Mononuclear cell (primary cell): ENCODE results near the gene MEGF8. TPM values are rescaled to one million over a fixed set of nuclear protein-coding genes. Genes with fewer than 3 reads are reported as not detected.

Experiments used
- H3K27me3 ChIP-seq: 2 replicates; pipeline ENCODE4 v1.6.0; 2011; ENCODE audit warnings: low read length, control low read depth; ENCODE audit not compliant: insufficient read depth
- H3K4me1 ChIP-seq: 2 replicates; pipeline ENCODE4 v1.5.1; 2011; ENCODE audit warnings: mild to moderate bottlenecking, low read length, control low read depth; ENCODE audit not compliant: insufficient read depth
- H3K4me3 ChIP-seq: 2 replicates; pipeline ENCODE4 v1.5.1; 2011; ENCODE audit warnings: mild to moderate bottlenecking, low read length, moderate library complexity
- H3K9me3 ChIP-seq: 2 replicates; pipeline ENCODE4 v1.5.1; 2011; ENCODE audit warnings: low read depth, mild to moderate bottlenecking, control low read depth, low read length
- total RNA-seq: library from RNA; depleted of rRNA; stranded (reverse); fragments of >200 nt; gene quantifications from one replicate; pipeline ENCODE4 v1.2.3, GENCODE V29; 2012

MEGF8 gene
- total RNA-seq, 1 donor: 1.6 TPM

DNA sequence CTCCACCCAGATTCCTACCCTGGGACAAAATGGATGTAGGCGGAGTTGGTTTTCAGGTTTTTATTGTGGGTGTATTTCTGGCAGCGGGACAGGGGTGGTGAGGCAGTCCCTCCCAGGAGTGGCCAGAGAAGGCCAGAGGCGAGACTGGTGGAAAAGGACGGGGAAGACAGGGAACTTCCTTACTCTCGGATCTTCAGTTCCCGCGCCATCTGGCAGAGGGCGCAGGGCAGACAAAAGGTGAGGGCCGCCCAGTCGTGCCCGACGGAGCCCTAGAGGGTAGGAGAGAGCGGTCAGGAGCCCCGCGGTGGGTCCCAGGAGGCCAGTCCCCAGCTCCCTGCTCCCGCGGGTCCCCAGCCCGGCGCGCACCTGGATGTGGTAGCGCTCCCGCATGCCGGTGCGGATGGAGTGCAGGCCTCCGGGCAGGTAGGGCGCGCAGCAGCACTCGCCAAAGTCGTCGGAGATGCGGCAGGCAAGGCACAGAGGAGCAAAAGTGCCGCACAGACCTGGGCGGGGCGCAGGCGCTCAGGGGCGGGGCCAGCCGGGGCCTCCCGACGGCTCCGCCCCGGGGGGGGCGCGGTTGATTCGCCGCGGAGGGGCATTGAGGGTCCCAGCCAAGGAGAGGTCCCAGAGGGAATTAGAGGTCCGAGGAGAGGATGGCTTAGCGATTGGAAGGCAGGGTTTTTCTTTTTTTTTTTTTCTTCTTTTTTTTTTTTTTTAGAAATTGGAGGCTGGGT is 61.7 kb downstream of the MEGF8 start:
- Histone ChIP-seq H3K4me3 (peak overlapping the region; percentile 30), H3K4me1 (peaks cover 13% of the 10 kb centered on the region), H3K27me3 (peaks cover 4% of the 10 kb centered on the region), H3K9me3 (no peaks in the 10 kb centered on the region)

DNA sequence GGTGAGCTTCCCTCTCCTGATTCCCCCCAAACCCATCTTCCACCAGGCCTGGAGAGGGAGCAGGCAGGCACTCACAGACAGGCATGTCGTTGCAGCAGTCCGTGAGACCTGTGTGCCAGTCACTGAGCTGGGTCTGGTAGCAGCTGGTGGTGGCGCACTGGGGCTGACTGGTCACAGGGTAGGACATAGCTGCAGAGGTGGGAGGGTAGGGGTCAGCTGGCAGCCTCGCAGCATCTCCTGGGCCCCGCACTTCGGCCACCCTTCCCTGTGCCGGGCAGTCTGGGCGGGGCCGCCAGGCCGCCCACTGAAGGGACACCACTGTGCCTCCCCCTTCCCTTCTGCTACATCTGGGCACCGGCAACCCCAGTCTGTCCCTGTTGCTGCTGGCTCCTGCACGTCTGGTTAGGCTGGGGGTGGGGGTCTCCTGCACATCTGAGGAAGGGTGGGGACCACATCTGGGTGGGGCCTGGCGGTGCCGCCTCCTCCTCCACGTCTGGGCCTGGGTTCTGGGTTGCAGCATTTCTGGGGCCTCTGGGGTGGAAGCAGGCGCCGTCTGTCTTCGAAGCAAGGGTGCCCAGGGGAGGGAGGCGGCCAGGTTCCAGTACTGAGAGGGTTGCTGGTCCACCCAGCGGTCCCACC is 63.5 kb downstream of the MEGF8 start:
- peaks cover 4% of the 10 kb centered on the region for H3K27me3 ChIP-seq
- no peak overlapping the region for H3K4me3 ChIP-seq
- H3K4me1 ChIP-seq: peaks cover 13% of the 10 kb centered on the region
- no peaks in the 10 kb centered on the region for H3K9me3 ChIP-seq

DNA sequence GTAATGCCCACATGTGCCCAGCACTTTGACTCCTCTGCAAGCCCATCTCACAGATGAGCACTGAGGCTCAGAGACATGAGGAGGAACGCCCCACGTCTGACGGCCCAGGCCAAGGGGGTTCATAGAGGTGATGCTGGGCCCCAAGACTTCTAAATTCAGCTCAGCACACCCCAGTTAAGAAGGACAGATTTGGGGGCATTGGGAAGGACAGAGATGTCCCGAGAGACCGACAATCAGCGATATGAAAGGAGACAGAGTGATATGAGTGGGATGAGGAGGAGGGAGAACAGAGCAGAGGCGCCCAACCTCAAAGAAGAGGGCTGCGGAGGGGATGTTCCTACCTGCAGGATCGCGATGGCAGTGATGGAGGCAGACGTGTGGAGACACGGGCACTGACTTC is 64.5 kb downstream of the MEGF8 start, which contains the start of gene CNFN:
TSS of gene CNFN (minus strand) at position 399 of the 400 bp plus-strand sequence. CDS start 1,260 bp downstream, outside the sequence.
- Histone ChIP-seq H3K27me3 (peaks cover 4% of the 10 kb centered on the region), H3K9me3 (no peaks in the 10 kb centered on the region), H3K4me3 (no peak within 1 kb of the TSS), H3K4me1 (peaks cover 13% of the 10 kb centered on the region)

GRCh38 chr19:42392165-42392564 is 66.7 kb downstream of the MEGF8 start:
- H3K4me1 ChIP-seq: peaks cover 19% of the 10 kb centered on the region
- H3K4me3 ChIP-seq: no peak overlapping the region
- H3K9me3 ChIP-seq: no peaks in the 10 kb centered on the region
- peaks cover 4% of the 10 kb centered on the region for H3K27me3 ChIP-seq

DNA sequence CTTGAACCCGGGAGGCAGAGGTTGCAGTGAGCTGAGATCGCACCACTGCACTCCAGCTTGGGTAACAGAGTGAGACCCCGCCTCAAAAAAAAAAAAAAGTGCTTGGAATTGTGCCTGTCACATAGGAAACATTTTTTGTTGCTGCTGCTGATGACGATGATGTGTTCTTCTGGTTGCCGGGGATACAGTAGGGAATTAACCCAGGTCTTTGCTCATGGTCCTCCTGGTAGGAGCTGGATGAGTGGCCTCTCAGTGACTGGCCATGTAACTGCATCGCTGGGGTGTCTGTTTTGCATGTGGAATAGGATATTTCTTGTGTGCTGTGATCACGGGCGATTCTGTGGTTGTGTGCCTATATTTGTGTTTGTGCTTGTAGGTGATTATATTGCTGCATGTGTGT is 69.3 kb downstream of the MEGF8 start:
- Histone ChIP-seq H3K4me3 (no peak overlapping the region), H3K9me3 (no peaks in the 10 kb centered on the region)

GRCh38 chr19:42396381-42397262 is 71.2 kb downstream of the MEGF8 start:
- Histone ChIP-seq H3K4me3 (peak overlapping the region; percentile 71), H3K9me3 (no peaks in the 10 kb centered on the region), H3K4me1 (peaks cover 30% of the 10 kb centered on the region), H3K27me3 (no peaks in the 10 kb centered on the region)

More for the DNA sequence above, 69.3 kb downstream of the MEGF8 start:
- peaks cover 23% of the 10 kb centered on the region for H3K4me1 ChIP-seq
- H3K27me3 ChIP-seq: peaks cover 2% of the 10 kb centered on the region

- H3K4me3 ChIP-seq: peak overlapping the region; percentile 71
- H3K9me3 ChIP-seq: no peaks in the 10 kb centered on the region
- H3K4me1 ChIP-seq: peaks cover 37% of the 10 kb centered on the region
- H3K27me3 ChIP-seq: no peaks in the 10 kb centered on the region
Observed at GRCh38 chr19:42397263-42398166, 72.1 kb downstream of the MEGF8 start.

- Histone ChIP-seq H3K27me3 (no peaks in the 10 kb centered on the region), H3K9me3 (no peaks in the 10 kb centered on the region), H3K4me3 (no peak overlapping the region), H3K4me1 (peaks cover 37% of the 10 kb centered on the region)
Observed at GRCh38 chr19:42400404-42400803, 75.0 kb downstream of the MEGF8 start.

DNA sequence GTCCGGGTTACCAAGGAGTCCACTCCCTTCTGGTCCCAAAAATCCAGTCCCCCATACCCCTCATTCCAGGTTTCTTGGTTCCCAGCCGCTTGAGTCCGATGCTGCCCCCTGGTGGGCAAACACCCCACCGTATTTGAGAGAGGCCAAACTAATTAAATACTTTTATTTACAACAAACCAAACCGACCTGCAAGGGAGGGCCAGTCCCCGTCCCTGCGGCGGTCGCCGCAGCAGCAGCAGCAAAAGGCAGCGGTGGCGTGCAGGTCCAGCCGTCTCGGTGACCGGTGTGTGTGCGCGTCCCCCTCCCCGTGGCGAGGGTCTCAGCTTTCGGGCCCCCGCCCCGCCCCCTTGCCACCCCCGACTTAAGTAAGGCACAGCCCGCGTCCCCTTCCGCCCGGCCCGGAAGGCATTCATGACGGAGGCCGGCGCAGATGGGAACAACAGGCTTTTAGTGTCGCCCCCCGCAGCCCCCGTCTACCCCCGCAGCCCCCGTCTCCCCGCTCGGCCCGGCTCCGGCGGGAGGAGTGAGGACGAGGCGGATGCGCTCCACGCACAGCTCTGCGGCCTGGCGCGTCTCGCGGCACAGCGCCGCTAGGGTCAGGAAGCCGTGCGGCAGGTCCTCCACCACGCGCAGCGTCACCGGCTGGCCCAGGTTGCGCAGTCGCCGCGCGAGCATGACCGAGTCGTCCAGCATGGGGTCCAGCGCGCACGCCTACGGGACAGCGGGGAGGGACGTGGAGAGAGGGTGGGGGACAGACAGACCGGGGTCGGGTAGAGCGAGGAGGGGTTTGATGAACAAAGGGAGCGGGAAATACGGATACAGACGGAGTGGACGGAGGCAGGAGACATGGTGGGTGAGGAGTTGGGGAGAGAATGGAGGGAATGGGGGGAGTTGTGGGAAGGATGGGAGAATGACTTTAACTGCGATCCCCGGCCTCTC is 76.2 kb downstream of the MEGF8 start:
- H3K9me3 ChIP-seq: no peaks in the 10 kb centered on the region
- H3K27me3 ChIP-seq: no peaks in the 10 kb centered on the region
- peaks cover 27% of the 10 kb centered on the region for H3K4me1 ChIP-seq
- peak overlapping the region; percentile 22 for H3K4me3 ChIP-seq

DNA sequence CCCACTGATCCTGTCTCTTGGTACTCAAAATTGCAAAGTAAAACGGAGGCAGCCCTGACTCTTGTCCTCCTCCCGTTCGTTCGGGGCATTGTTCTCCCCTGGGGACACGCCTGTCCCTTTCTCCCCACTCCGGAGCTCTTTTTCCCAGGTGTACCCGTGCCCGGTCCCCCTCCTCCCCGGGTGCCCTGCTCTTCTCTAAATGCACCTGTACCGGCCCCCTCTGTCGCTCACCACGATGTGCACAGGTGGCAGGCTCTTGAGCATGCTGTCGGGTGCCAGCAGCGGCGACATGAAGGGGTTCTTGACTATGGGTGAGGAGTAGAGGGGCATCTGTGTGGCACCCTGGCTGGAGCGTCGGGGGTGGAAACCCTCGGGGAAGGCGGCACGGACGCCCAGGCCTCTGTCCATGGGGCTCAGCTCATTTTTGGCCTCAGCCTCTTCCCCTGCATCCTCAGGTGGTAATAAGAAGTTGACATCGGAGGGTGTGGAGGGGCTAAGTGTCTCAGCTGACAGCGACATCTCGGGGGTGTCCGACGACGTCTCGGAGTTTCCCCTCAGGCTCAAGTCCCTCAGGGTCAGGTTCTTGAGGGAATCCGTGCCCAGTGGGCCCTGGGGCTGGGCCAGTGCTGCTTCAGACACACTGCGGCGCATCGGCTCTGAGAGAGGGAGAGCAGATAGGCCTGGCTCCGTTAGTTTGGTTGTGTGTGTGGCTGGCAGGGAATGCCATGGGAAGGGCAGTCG is 77.1 kb downstream of the MEGF8 start:
- no peaks in the 10 kb centered on the region for H3K27me3 ChIP-seq
- H3K4me1 ChIP-seq: peaks cover 21% of the 10 kb centered on the region
- no peak overlapping the region for H3K4me3 ChIP-seq

DNA sequence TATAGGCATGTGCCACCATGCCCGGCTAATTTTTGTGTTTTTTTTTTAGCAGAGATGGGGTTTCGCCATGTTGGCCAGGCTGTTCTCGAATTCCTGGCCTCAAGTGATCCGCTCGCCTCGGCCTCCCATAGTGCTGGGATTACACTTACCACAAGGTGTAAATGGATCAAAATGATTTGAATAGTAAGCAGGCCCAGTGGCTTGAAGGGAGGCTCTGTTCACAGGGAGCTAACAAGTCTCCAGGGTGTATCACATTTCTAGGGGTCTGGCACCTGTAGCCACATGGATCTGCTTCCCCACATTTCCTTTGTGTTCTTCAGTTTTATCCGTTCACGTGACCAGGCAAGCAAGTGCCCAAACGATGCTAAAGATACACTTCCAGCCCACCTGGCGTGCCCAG is 78.2 kb downstream of the MEGF8 start:
- no peaks in the 10 kb centered on the region for H3K27me3 ChIP-seq
- no peak overlapping the region for H3K4me3 ChIP-seq
- H3K4me1 ChIP-seq: peaks cover 14% of the 10 kb centered on the region
- H3K9me3 ChIP-seq: no peaks in the 10 kb centered on the region

More for the DNA sequence above, 77.1 kb downstream of the MEGF8 start:
- no peaks in the 10 kb centered on the region for H3K9me3 ChIP-seq

- Histone ChIP-seq H3K9me3 (no peaks in the 10 kb centered on the region), H3K4me3 (no peak overlapping the region), H3K4me1 (peaks cover 10% of the 10 kb centered on the region), H3K27me3 (no peaks in the 10 kb centered on the region)
Observed at GRCh38 chr19:42406111-42406510, 80.7 kb downstream of the MEGF8 start.
